HG03469 (cell line): Measurements from ENCODE around the gene TP53TG3B.
"Not testable (repeated sequence)": the region's sequence is repeated elsewhere in the genome, so short reads cannot be mapped to it uniquely, and the experiment has no call there.

ENCODE experiments used
- ATAC-seq: cut with Tn5 transposase; IDR thresholded peaks from one replicate; pipeline ENCODE4 v1.9.1; 2021; ENCODE audit warnings: mild to moderate bottlenecking, moderate library complexity, moderate number of reproducible peaks; ENCODE audit not compliant: unreplicated experiment

The TP53TG3B gene

GRCh38 chr16:33360541-33360940 is at the start of gene TP53TG3B:
TP53TG3B (plus strand) TSS chr16:33360841; CDS start chr16:33360909, 68 bp downstream.
- not testable (repeated sequence) for ATAC-seq

GRCh38 chr16:33336226-33337012 is 24.2 kb upstream of the TP53TG3B start:
- not testable (repeated sequence) for ATAC-seq

- not testable (repeated sequence) for ATAC-seq
Measured at GRCh38 chr16:33337627-33338542, 22.8 kb upstream of the TP53TG3B start.

- not testable (repeated sequence) for ATAC-seq
Measured at GRCh38 chr16:33338543-33338951, 22.1 kb upstream of the TP53TG3B start.

- ATAC-seq: not testable (repeated sequence)
Measured at GRCh38 chr16:33339093-33340061, 21.3 kb upstream of the TP53TG3B start.
